Transverse colon (tissue), 4 donors: ENCODE results near the gene MTA1.

ENCODE experiments used
- CTCF ChIP-seq, 5 experiments: fragments of 200-600 bp in 3 of 5; fragments of 450-650 bp in 2 of 5; sonication (generic) in 3 of 5; IDR thresholded peaks; 1 replicate in 2 of 5; 2 replicates in 3 of 5; pipeline ENCODE4 v1.5.1; 2016 to 2017; ENCODE audit warnings: antibody characterized with exemption in 5 of 5, inconsistent platforms in 3 of 5, mild to moderate bottlenecking in 2 of 5, moderate library complexity in 1 of 5
- EP300 ChIP-seq: sonication (generic); formaldehyde crosslinking; IDR thresholded peaks from one replicate; pipeline ENCODE4 v1.6.1; 2017; ENCODE audit warnings: antibody characterized with exemption, low read depth
- POLR2A ChIP-seq: fragments of 450-650 bp; IDR thresholded peaks from one replicate; pipeline ENCODE4 v1.6.1; 2016; ENCODE audit warnings: antibody characterized with exemption, mild to moderate bottlenecking, moderate library complexity
- POLR2AphosphoS5 ChIP-seq, 3 donors: sonication (generic); formaldehyde crosslinking; IDR thresholded peaks; one replicate each; pipeline ENCODE4 v1.6.1; 2016; ENCODE audit warnings: antibody characterized with exemption in 3 of 3

GRCh38 chr14:105380756-105381155 is 38.9 kb upstream of the MTA1 start:
- TF ChIP-seq EP300 (no peak), CTCF (IDR thresholded peaks at IDR 0.05) (no peak), POLR2A (no peak), POLR2AphosphoS5 (IDR thresholded peaks at IDR 0.05) (no peak)
